ENCODE results near the gene COLEC11.
"Not testable (repeated sequence)": the region's sequence is repeated elsewhere in the genome, so short reads cannot be mapped to it uniquely, and the experiment has no call there.

COLEC11 gene

GRCh38 chr2:3606028-3606369 lies 11.1 kb downstream of the COLEC11 start:
- no peak for DNase-seq (ENCODE audit: low read depth)

- DNase-seq (ENCODE audit: low read depth) = no peak
Measured at GRCh38 chr2:3606370-3607201, 11.7 kb downstream of the COLEC11 start.

- no peak for DNase-seq (ENCODE audit: low read depth)
Measured at GRCh38 chr2:3608373-3609278, 13.7 kb downstream of the COLEC11 start.

GRCh38 chr2:3609279-3609673 lies 14.4 kb downstream of the COLEC11 start:
- not testable (repeated sequence) for DNase-seq (ENCODE audit: low read depth)

GRCh38 chr2:3610415-3610814 lies 15.5 kb downstream of the COLEC11 start:
- no peak for DNase-seq (ENCODE audit: low read depth)

GRCh38 chr2:3610881-3611505 lies 16.1 kb downstream of the COLEC11 start:
- DNase-seq (ENCODE audit: low read depth) = no peak

- no peak for DNase-seq (ENCODE audit: low read depth)
Measured at GRCh38 chr2:3611589-3611988, 16.7 kb downstream of the COLEC11 start.

- no peak for DNase-seq (ENCODE audit: low read depth)
Measured at GRCh38 chr2:3612639-3613523, 18.0 kb downstream of the COLEC11 start.

- no peak for DNase-seq (ENCODE audit: low read depth)
Measured at GRCh38 chr2:3613524-3613905, 18.6 kb downstream of the COLEC11 start.

- not testable (repeated sequence) for DNase-seq (ENCODE audit: low read depth)
Measured at GRCh38 chr2:3614743-3615142, 19.8 kb downstream of the COLEC11 start.

- DNase-seq (ENCODE audit: low read depth) = not testable (repeated sequence)
Measured at GRCh38 chr2:3615541-3616200, 20.8 kb downstream of the COLEC11 start.

GRCh38 chr2:3616435-3617197 lies 21.7 kb downstream of the COLEC11 start:
- not testable (repeated sequence) for DNase-seq (ENCODE audit: low read depth)

GRCh38 chr2:3617198-3617890 lies 22.4 kb downstream of the COLEC11 start:
- no peak for DNase-seq (ENCODE audit: low read depth)

GRCh38 chr2:3618367-3618766 lies 23.5 kb downstream of the COLEC11 start:
- no peak for DNase-seq (ENCODE audit: low read depth)

GRCh38 chr2:3619033-3619432 lies 24.1 kb downstream of the COLEC11 start:
- DNase-seq (ENCODE audit: low read depth) = no peak

GRCh38 chr2:3619661-3620060 lies 24.7 kb downstream of the COLEC11 start:
- DNase-seq (ENCODE audit: low read depth) = not testable (repeated sequence)

- DNase-seq (ENCODE audit: low read depth) = no peak
Measured at GRCh38 chr2:3620834-3621233, 25.9 kb downstream of the COLEC11 start.

- no peak for DNase-seq (ENCODE audit: low read depth)
Measured at GRCh38 chr2:3622967-3623366, 28.1 kb downstream of the COLEC11 start.

GRCh38 chr2:3624059-3624794 lies 29.3 kb downstream of the COLEC11 start:
- no peak for DNase-seq (ENCODE audit: low read depth)
